GM19328 (cell line): ENCODE data around the gene SMARCC1.
"Not testable (repeated sequence)": the region's sequence is repeated elsewhere in the genome, so short reads cannot be mapped to it uniquely, and the experiment has no call there.

ENCODE experiments used
- ATAC-seq: cut with Tn5 transposase; IDR thresholded peaks from one replicate; pipeline ENCODE4 v1.9.1; 2021; ENCODE audit warnings: mild to moderate bottlenecking, moderate library complexity; ENCODE audit not compliant: unreplicated experiment

The SMARCC1 gene

DNA sequence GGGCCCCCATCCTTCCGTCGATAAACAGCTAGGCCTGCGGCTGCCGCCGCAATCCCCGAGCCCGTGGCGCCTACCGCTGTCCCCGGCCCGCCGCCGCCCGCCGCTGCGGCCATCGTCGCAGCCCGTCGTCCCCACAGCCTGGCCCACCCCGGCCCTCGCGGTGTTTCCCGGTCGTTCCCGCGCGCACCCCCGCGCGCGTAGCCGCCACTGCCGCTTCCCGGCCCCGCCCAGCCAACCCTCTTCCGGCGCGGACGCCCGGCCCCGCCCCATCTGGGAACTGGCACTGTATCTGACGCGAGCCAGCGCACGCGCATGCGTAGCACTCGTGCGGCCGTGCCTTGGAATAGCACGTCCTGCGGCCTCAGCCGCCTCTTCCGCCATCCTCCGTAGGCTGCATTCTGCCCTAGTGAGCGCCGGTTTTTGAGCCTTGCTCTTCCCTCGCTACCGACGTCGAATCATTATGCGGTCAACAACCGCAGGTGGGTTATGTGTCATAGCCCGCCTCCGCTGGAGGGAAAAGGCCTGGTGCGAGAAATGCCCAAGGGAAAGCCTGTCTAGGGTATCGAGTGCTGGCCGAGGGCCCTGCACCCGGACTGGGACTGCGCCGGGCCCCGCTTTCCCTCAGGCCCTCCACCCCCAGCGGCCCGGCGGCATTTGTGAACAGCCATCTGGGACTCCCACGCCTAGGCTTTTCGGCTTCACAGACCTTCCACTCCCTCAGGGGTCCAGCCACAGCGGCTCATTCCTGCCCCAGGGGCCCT lies at the start of gene SMARCC1:
TSS of gene SMARCC1 (minus strand) at position 209 of the 761 bp plus-strand sequence. CDS start at position 113, 96 bp downstream.
- peak; percentile 86 for ATAC-seq

DNA sequence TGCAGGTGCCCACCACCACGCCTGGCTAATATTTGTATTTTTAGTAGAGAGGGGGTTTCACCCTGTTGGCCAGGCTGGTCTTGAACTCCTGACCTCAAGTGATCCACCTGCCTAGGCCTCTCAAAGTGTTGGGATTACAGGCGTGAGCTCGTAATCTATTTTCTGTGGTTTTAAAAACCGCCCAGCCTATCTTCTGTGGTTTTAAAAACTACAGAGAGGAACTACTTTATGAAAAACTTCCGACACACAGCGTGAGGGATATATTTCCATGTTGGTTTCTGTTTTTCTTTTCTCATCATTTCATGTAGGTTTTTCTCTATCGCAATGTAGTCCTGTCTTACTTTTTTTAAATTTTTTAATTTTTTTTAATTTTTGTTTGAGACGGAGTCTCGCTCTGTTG lies 47.8 kb upstream of the SMARCC1 start:
- not testable (repeated sequence) for ATAC-seq

DNA sequence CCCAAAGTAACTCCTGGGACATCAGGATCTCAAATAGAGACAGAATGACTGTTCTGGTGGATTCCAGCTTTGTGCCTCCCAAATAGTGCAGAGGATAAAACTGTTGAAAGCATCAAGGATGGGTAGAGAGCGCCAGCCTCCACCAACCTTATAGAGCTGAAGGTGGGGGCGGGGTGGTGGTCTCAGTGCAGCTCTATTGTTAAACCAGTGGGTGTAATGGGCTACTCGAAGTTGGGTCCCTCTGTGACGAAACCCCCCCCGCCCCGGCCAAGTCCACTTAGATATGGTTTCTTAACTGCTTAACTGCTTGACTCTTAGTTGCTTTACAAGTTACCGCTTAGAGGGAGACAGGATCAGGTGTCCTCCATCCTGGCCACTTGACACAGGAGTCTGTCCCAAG lies 43.9 kb upstream of the SMARCC1 start:
- ATAC-seq = no peak

DNA sequence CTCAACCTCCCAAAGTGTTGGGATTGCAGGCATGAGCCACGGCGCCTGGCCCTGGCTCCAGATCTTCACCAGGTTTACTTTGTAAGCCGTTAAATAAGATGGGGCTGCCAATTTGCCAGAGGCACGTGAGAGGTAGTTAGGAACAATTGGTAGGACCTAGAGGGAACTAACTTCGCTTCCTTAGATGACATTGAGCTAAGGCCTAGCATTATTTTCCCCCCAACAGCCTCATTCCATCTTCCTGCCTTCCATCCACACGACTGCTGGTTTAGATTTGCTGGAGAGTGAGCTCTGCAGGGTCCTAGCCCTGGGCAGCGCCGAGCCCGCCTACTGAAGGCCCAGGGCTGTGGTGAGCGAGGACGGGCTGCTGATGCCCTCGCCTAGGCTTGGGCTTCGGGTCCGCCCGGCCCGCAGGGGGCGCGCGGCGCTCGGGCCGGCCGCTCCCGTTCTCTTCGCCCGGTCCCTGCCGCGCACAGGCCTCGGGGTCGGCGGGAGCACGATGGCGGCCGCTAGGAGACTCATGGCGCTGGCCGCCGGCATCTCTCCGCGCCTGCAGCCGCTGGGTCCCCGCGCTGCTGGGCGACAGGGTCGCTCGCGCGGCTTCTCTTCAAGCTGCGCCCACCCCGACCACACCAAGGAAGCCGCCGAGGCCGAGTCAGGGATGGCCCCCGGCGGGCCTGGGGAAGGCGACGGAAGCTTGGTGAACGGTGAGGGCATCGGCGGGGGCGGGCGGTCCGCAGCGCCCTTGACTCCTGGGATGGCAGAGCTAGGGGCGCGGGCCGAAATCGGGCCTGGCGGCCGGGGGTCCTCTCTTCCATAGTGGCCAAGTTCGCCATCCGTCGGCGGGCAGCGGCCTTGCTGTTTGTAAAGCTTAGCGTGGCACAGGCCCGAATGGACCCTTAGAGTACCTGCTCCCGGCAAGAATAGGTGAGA lies 43.1 kb upstream of the SMARCC1 start:
- peak; percentile 95 for ATAC-seq

DNA sequence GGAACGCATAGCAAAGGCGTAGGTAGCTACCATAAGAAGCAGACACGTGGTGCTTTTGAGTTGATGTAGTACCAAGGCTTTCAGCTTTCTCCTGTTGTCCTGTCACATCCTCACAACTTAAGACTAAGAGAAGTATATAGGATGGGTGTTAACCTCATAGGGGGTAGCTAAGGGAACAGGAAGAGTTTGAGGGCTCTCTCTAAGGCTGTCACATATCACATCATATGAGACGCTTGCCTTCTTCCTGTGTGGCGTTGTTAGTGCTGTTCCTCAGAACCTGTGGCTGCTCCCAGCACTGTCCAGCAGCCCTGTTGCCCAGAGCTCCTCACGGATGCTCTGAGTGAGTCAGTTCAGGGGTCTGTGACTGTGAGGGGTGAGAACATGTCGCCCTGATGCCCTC lies 35.9 kb upstream of the SMARCC1 start:
- no peak for ATAC-seq

DNA sequence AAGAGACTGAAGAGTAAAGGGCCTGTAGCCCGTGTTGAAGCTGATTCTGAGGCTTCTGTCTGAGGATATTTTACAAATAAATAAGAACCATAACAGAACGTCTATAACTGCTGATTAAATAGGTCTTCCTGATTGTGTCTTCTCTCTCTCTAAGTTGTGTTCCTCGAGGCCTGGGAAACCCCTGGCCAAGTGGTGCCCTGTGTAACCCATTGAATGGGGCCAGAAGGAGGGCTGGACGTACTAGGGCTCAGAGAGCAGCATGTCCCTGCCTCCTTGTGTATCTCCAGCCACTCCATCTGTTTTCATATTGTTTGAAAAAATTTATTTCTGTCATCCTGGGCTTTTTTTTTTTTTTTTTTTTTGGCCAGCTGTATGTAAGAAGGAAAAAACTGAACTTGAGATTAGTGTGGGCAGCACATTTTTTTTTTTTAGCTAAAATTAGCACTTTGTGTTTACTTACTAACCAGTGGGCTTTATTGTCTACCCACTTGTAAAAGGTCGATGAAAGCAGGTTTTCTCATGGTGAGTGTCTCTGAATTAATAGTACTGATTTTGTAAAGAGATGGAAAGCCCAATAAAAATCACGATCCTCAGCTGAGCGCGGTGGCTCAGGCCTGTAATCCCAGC lies 32.0 kb upstream of the SMARCC1 start:
- no peak for ATAC-seq

DNA sequence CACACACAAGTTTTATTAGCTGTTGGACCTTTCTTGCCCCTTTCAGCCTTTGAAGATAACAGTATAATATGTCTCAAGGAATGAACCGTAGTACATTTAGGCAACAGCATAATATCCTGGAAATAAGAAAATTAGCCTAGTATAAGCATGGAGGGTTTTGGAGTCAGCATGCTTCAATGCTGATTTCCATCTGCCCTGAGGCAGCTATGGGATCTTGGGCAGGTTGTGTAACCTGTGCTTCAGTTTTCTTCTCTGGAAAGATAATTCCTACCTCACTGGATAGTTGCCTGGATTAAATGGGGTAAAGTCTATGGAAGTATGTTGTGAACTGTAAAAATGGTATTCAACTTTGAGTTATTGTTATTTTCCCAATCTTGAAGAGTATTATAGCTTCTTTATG lies 22.9 kb upstream of the SMARCC1 start:
- ATAC-seq = no peak

DNA sequence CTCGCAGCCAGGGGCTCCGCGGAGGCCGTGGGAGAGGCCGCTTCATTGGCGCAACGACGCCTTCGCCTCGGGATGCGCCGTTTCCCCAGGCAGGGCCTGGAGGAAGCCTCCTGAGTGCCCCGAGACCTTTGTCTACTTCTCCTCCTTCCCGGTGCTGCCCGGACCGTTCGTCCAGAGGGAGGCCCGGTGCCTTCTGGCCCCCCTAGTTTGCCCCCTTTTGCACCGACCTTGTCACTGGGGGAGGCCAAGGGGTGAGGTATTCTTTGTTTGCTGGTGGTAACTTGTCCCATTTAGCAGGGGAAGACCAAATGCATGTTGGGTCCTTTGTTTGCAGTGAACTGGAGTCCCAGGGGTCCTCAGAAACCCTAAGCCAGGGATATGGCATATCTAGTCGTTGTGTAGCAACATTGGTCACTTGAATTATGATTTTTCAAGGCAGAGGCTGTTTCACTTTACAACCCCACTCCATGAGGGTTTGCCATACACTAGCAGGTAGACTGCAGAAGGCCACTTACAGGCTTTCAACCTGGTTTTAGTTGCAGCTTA lies 21.9 kb upstream of the SMARCC1 start:
- no peak for ATAC-seq

DNA sequence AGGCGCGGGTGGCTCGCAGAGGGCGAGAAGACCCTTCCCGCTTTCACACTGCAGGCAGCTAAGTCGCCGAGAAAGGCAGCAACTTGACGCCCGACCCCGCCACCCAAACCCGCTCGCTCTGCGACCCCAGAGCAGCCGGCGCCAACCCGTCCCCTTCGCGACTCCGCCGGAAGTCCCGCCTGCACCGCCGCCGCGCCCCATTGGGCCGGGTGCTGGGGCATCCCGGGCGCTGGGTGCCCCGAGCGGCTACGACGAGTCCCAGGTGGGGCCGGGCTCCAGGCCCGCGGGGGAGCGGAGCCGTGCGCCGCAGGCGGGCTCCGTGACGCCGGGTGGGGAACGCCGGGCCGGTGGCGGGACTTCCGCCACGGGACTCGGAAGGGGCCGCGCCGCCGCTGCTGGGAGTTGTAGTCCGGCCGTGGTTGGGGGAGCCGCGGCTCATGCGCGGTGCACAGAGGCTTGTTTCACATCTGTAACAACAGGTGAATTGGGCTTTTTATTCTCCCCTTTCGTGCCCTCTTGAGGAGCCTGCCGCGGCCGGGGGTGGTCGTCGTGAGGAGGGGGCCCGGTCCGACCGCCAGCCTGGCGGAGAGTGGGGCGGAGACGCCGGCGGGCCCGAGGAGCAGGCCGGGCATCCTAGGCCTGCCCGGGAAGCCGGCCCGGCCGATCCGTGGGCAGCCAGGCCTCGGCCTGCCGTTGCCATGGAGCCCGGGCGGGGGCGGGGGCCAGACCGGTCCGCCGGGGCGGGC lies 21.2 kb upstream of the SMARCC1 start, which contains the start of gene DHX30:
TSS of gene DHX30 (plus strand) at position 405 of the 746 bp plus-strand sequence. CDS start 7,546 bp downstream, outside the sequence.
- ATAC-seq = peak; percentile 87

DNA sequence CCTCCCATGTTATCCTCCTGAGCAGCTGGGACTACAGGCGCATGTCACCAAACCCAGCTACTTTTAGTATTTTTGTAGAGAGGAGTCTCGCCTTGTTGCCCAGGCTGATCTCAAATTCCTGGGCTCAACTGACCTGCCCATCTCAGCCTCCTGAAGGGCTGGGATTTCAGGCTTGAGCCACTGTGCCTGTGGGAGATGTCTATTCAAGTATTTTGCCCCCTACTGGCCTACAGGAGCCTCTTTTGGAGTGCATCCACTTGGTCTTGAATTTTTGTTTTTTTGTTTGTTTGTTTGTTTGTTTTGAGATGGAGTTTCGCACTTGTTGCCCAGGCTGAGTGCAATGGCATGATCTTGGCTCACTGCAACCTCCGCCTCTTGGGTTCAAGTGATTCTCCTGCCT lies 18.0 kb upstream of the SMARCC1 start:
- ATAC-seq = no peak

DNA sequence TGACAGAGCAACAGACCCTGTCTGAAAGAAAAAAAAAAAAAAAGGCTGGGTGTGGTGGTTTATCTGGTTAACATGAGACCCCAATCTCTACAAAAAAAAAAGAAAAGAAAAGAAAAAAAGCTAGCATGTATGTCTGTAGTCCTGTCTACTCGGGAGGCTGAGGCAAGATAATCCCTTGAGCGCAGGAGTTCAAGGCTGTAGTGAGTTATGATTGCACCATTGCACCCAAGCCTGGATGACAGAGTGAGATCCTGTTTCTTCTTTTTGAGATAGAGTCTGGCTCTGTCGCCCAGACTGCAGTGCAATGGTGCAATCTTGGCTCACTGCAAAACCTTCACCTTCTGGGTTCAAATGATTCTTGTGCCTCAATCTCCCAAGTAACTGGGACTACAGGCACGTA lies 12.9 kb upstream of the SMARCC1 start:
- ATAC-seq = no peak

DNA sequence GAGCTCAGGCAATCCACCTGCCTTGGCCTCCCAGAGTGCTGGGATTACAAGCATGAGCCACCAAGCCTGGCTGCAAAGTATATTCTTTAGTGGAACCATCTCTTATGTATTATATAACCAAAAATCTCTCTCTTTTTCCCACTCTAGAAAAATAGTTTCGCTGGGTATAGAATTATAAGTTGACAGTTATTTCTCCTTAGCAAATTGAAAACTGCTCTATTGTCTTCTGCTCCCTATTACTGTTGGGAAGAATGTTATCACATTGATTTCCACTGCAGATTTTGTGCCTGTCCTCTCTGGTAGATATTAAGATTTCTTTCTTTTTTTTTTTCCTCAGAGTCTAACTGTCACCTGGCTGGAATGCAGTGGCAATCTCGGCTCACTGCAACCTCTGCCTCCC lies 11.0 kb upstream of the SMARCC1 start:
- no peak for ATAC-seq

DNA sequence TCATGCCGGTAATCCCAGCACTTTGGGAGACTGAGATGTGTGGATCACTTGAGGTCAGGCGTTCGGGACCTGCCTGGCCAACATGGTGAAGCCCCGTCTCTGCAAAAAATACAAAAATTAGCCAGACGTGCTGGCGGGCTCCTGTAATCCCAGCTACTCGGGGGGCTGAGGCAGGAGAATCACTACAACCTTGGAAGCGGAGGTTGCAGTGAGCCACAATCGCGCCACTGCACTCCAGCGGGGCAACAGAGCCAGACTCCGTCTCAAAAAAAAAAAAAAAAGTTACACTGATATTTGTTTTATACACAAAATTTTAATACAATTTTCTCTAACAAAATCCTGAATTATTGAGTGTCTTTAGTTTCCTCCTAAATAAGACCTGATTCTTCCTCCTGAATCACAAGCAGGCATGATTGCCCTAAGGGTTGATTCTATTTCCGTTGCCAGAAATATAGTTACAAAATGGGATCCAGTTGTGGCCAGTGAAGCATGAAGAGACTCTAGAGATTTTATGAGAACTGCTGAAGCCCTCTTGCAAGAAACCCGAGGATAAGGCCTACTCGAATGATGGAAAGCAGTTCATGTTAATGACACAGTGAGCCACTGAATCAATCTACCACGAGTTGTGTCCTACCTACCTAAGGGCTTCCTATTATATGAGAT lies 9.6 kb upstream of the SMARCC1 start:
- ATAC-seq = no peak

DNA sequence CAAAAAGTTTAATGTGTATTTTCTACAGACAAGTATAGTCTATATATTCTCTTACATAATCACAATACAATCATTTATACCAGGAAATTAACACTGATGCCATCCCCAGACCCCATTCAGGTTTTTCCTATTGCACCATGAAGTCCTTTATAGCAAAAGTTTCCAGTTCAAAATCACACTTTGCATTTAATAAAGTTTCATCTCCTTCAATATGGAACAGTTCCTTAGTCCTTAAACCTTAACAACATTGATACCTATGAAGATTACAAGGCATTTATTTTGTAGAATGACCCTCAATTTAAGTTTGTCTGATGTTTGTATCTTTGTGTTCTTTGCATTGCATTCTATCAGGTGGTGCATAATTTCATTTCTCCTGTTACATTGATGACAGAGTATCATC lies 2.0 kb upstream of the SMARCC1 start:
- no peak for ATAC-seq

DNA sequence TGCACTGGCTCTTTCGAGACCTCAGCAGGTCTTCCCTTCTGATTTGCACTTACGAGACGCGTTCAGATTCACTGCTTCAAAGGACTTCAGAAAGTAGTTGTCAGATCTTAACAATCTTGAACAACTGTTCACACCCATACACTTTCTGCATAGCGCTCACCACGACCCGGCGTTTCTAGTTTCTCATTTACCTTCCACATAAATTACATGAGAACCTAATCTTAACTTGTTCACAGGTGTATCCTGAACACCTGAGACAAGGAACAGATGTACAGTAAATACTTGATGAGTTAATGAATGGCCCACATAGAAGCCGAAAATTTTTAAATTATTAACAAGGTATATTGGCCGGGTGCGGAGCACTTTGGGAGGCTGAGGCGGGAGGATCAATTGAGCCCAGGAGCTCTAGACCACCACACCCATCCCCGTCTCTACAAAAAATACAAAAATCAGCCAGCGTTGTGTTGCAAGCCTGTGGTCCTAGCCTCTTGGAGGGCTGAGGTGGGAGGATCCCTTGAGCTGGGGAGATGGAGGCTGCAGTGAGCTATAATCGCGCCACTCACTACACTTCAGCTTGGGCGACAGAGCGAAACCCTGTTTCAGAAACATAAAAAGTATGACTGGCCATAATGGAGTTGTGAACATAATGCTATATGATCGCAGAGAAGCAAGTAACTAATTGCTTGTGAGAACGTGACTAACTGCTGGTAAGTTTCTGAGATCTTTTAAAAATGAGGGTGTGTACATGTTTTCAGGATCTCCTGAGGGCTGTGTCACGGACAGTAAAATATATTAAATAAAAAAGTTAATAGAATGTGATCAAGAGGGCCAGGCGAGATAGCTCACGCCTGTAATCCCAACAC lies 984 bp upstream of the SMARCC1 start:
- no peak for ATAC-seq

DNA sequence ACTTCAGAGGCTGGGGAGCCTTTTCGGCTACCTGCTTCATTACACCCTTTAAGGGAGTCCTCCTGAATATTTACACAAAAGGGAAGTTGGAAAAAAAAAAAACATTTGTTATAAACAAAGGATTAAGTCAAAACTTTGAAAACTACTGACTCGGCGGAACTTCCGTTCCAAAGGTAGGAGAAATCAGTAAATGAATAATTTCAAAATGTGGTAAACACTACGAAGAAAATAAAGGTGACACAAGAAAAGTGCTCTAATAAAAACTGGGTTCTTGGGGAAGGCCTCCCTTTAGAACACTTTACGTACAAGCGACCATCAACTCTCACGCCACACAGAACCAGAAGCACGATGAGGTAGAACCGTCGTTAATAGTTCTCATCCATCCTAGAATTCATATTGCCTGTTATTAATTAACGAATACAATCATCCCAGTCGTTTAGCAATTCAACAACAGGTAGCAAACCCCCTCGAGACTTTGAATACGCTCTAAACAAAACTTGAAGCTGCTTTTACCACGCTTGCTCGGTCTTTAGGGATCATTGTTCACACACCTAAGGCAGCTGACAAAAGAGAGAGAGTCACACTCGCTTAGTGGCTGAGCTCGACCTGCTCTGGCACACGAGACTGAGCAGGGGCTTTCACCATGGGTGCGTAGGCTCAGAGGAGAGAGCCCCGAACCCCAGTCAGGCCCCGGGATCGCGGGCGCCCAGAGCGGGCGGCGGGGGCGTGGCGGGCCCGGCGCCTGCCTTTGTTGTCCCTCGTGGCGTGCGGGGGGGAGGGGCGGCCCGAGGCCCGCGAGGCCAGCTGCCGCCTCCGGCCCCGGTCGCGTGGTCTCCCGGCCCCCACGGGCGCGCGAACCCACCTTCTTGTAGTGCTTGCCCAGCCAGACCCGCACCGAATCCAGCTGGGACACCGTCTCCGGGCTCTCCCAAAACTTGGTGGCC lies 680 bp downstream of the SMARCC1 start:
- no peak for ATAC-seq

DNA sequence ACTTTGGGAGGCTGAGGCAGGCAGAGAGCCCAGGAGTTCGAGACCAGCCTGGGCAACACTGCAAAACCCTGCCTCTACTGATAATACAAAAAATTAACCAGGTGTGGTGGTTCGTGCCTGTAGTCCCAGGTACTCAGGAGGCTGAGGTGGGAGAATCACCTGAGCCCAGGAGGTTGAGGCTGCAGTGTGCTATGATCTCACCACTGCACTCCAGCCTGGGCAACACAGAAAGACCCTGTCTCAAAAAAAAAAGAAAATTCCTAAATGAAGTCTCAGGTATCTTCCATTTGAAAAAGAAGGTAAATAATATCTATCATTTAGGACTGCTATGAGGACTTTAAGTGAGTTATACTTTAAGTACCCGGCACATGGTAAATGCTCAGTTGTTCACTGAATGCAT lies 2.9 kb downstream of the SMARCC1 start:
- ATAC-seq = no peak

DNA sequence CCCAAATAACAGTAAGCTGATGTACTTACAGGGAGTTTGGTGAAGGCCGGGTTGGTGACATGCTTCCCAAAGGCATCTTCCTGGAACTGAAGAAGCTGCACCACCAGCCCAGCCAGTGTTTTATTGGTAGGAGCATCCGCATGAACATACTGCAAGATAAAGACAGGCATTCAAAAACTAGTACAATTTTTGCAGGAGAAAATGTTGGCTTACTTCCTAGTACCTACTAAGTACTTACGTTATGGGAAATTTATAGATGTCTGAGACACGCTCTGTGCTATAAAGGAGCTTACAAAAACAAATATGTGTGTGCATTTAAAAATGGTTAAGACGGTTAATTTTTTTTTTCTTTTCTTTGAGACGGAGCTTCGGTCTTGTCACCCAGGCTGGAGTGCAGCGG lies 8.9 kb downstream of the SMARCC1 start:
- no peak for ATAC-seq
